MM.1S (cell line): ENCODE measurements around the gene PSKH1.

Experiments used
- EZH2 ChIP-seq: fragments of 300-600 bp; sonication (generic); optimal IDR thresholded peaks from 2 replicates; pipeline ENCODE3; 2017; ENCODE audit warnings: low read depth, mild to moderate bottlenecking, antibody characterized with exemption, low read length, mixed read lengths
- EZH2phosphoT487 ChIP-seq: fragments of 300-600 bp; sonication (generic); IDR thresholded peaks from 2 replicates; pipeline ENCODE4 v1.6.1; 2018; ENCODE audit warnings: antibody characterized with exemption, low read length
- TF ChIP-seq, protein P1 (sequence below): fragments of 300-600 bp; sonication (generic); IDR thresholded peaks from 2 replicates; pipeline ENCODE4 v1.5.1; 2016; ENCODE audit warnings: antibody characterized with exemption, low read length, mixed read lengths

DNA sequence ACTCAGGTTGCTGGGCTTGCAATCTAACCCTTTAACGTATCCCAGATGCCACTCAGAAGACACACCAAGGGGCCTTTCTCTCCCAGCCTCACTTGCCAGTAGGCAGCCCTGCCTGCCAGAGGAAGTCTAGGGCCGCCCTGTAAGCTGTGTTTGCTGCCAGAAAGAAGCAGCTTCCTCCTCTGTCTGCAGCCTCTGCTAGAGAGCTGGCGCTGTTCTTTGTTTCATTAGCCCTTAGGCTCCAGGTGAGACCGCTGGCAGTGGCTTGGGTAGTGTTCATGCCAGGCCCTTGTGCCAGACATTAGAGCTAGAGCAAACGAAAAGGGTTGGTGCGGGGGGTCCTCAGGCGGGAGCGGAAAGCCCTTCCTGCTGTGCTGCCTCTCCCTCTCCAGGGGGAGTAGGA lies 29.7 kb downstream of the PSKH1 start:
- TF ChIP-seq EZH2 = no peak
- TF ChIP-seq, protein P1, sequence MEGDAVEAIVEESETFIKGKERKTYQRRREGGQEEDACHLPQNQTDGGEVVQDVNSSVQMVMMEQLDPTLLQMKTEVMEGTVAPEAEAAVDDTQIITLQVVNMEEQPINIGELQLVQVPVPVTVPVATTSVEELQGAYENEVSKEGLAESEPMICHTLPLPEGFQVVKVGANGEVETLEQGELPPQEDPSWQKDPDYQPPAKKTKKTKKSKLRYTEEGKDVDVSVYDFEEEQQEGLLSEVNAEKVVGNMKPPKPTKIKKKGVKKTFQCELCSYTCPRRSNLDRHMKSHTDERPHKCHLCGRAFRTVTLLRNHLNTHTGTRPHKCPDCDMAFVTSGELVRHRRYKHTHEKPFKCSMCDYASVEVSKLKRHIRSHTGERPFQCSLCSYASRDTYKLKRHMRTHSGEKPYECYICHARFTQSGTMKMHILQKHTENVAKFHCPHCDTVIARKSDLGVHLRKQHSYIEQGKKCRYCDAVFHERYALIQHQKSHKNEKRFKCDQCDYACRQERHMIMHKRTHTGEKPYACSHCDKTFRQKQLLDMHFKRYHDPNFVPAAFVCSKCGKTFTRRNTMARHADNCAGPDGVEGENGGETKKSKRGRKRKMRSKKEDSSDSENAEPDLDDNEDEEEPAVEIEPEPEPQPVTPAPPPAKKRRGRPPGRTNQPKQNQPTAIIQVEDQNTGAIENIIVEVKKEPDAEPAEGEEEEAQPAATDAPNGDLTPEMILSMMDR = no peak
- no peak for TF ChIP-seq EZH2phosphoT487
